Parathyroid adenoma (tissue), 2 donors: Measurements from ENCODE around the gene CEP20.

Experiments used
- H2AFZ ChIP-seq: fragments of 300-600 bp; sonication (generic); one replicate; pipeline ENCODE4 v1.7.0; 2017; ENCODE audit warnings: antibody characterized with exemption, mild to moderate bottlenecking
- H3K27ac ChIP-seq: fragments of 300-600 bp; sonication (generic); one replicate; pipeline ENCODE4 v1.7.0; 2017
- H3K27me3 ChIP-seq: fragments of 300-600 bp; sonication (generic); one replicate; pipeline ENCODE4 v1.7.0; 2017; ENCODE audit warnings: low read length; ENCODE audit not compliant: control insufficient read depth, insufficient read depth
- H3K36me3 ChIP-seq: fragments of 300-600 bp; sonication (generic); one replicate; pipeline ENCODE4 v1.7.0; 2017; ENCODE audit warnings: low read length; ENCODE audit not compliant: control insufficient read depth, insufficient read depth
- H3K4me1 ChIP-seq: fragments of 300-600 bp; sonication (generic); one replicate; pipeline ENCODE4 v1.7.0; 2017; ENCODE audit warnings: control low read depth
- H3K4me2 ChIP-seq: fragments of 300-600 bp; sonication (generic); one replicate; pipeline ENCODE4 v1.7.0; 2017; ENCODE audit warnings: low read length
- H3K4me3 ChIP-seq: fragments of 300-600 bp; sonication (generic); one replicate; pipeline ENCODE4 v1.7.0; 2017; ENCODE audit warnings: low read depth, low read length
- H3K79me2 ChIP-seq: fragments of 300-600 bp; sonication (generic); one replicate; pipeline ENCODE4 v1.7.0; 2017; ENCODE audit warnings: control low read depth
- H3K9ac ChIP-seq: fragments of 300-600 bp; sonication (generic); one replicate; pipeline ENCODE4 v1.7.0; 2017; ENCODE audit warnings: mild to moderate bottlenecking
- H3K9me3 ChIP-seq: fragments of 300-600 bp; sonication (generic); one replicate; pipeline ENCODE4 v1.7.0; 2017; ENCODE audit warnings: low read length; ENCODE audit not compliant: control insufficient read depth
- CTCF ChIP-seq: fragments of 300-600 bp; sonication (generic); IDR thresholded peaks from one replicate; pipeline ENCODE4 v1.7.0; 2017; ENCODE audit warnings: antibody characterized with exemption, mild to moderate bottlenecking
- donor health status: primary hyperparathyroidism.

CEP20 gene

GRCh38 chr16:15899538-15900100 lies 11.2 kb upstream of the CEP20 start:
- no peak overlapping the region for H3K27ac ChIP-seq
- H3K9me3 ChIP-seq: no peaks in the 10 kb centered on the region

GRCh38 chr16:15898654-15899053 lies 10.3 kb upstream of the CEP20 start:
- no peak overlapping the region for H3K4me2 ChIP-seq
- H3K27ac ChIP-seq: no peak overlapping the region
- H3K4me3 ChIP-seq: no peak overlapping the region
- no peaks in the 10 kb centered on the region for H3K79me2 ChIP-seq
- no peaks in the 10 kb centered on the region for H3K36me3 ChIP-seq
- H3K9me3 ChIP-seq: no peaks in the 10 kb centered on the region
- H3K27me3 ChIP-seq: no peaks in the 10 kb centered on the region
- H3K4me1 ChIP-seq: no peaks in the 10 kb centered on the region
- no peak overlapping the region for H2AFZ ChIP-seq
- TF ChIP-seq CTCF: no peak
- no peak overlapping the region for H3K9ac ChIP-seq

More at GRCh38 chr16:15899538-15900100, 11.2 kb upstream of the CEP20 start:
- H3K4me1 ChIP-seq: no peaks in the 10 kb centered on the region
- no peaks in the 10 kb centered on the region for H3K27me3 ChIP-seq
- no peak overlapping the region for H2AFZ ChIP-seq
- H3K36me3 ChIP-seq: no peaks in the 10 kb centered on the region
- TF ChIP-seq CTCF: no peak
- H3K79me2 ChIP-seq: no peaks in the 10 kb centered on the region
- no peak overlapping the region for H3K4me3 ChIP-seq
- no peak overlapping the region for H3K9ac ChIP-seq
- no peak overlapping the region for H3K4me2 ChIP-seq

GRCh38 chr16:15897834-15898254 lies 9.4 kb upstream of the CEP20 start:
- TF ChIP-seq CTCF: no peak
- H3K36me3 ChIP-seq: no peaks in the 10 kb centered on the region
- H3K4me1 ChIP-seq: no peaks in the 10 kb centered on the region
- no peak overlapping the region for H3K9ac ChIP-seq
- H2AFZ ChIP-seq: no peak overlapping the region
- no peak overlapping the region for H3K4me2 ChIP-seq
- no peaks in the 10 kb centered on the region for H3K79me2 ChIP-seq
- H3K27me3 ChIP-seq: no peaks in the 10 kb centered on the region
- no peak overlapping the region for H3K27ac ChIP-seq
- H3K4me3 ChIP-seq: no peak overlapping the region
- no peaks in the 10 kb centered on the region for H3K9me3 ChIP-seq

- TF ChIP-seq CTCF: no peak
- Histone ChIP-seq H3K36me3 (no peaks in the 10 kb centered on the region), H3K9ac (no peak overlapping the region), H3K79me2 (no peaks in the 10 kb centered on the region), H3K27ac (no peak overlapping the region), H3K4me2 (no peak overlapping the region), H2AFZ (no peak overlapping the region), H3K27me3 (no peaks in the 10 kb centered on the region), H3K9me3 (no peaks in the 10 kb centered on the region), H3K4me3 (no peak overlapping the region), H3K4me1 (no peaks in the 10 kb centered on the region)
These were observed 8.8 kb upstream of the CEP20 start for GRCh38 chr16:15897121-15897780.
